ENCODE results near the gene AGA. TPM values are rescaled to one million over a fixed set of nuclear protein-coding genes. Genes with fewer than 3 reads are reported as not detected.

The AGA gene
- 28.5 TPM for polyA plus RNA-seq
- long read RNA-seq, donor 1, partial matches to known transcripts = 0 of 3 reads
- long read RNA-seq, donor 1, other reads (novel, unspliced or antisense) = 0 of 3 reads
- long read RNA-seq, donor 2, transcript AGA-201 (9 exons, 2,107 nt) = major isoform, 11 of 17 reads
- long read RNA-seq, donor 2, partial matches to known transcripts = 6 of 17 reads
- long read RNA-seq, donor 2, other reads (novel, unspliced or antisense) = 0 of 17 reads
- long read RNA-seq, donor 3, transcript AGA-201 (9 exons, 2,107 nt) = major isoform, 7 of 8 reads
- long read RNA-seq, donor 3, partial matches to known transcripts = 0 of 8 reads
- long read RNA-seq, donor 3, other reads (novel, unspliced or antisense) = 0 of 8 reads
- long read RNA-seq, donor 4 = 0 reads
- long read RNA-seq, donor 5, transcript AGA-201 (9 exons, 2,107 nt) = major isoform, 7 of 7 reads
- long read RNA-seq, donor 5, partial matches to known transcripts = 0 of 7 reads
- long read RNA-seq, donor 5, other reads (novel, unspliced or antisense) = 0 of 7 reads
- long read RNA-seq, donor 6, transcript AGA-201 (9 exons, 2,107 nt) = major isoform, 12 of 18 reads
- long read RNA-seq, donor 6, partial matches to known transcripts = 5 of 18 reads
- long read RNA-seq, donor 6, other reads (novel, unspliced or antisense) = 0 of 18 reads
- long read RNA-seq, donor 7, partial matches to known transcripts = 0 of 3 reads
- long read RNA-seq, donor 7, other reads (novel, unspliced or antisense) = 0 of 3 reads
- long read RNA-seq, donor 8, transcript AGA-201 (9 exons, 2,107 nt) = major isoform, 12 of 13 reads
- long read RNA-seq, donor 8, partial matches to known transcripts = 0 of 13 reads
- long read RNA-seq, donor 8, other reads (novel, unspliced or antisense) = 0 of 13 reads
- long read RNA-seq, donor 9, transcript AGA-201 (9 exons, 2,107 nt) = major isoform, 13 of 13 reads
- long read RNA-seq, donor 9, partial matches to known transcripts = 0 of 13 reads
- long read RNA-seq, donor 9, other reads (novel, unspliced or antisense) = 0 of 13 reads
- long read RNA-seq, donor 10, transcript AGA-201 (9 exons, 2,107 nt) = major isoform, 18 of 25 reads
- long read RNA-seq, donor 10, partial matches to known transcripts = 7 of 25 reads
- long read RNA-seq, donor 10, other reads (novel, unspliced or antisense) = 0 of 25 reads
- long read RNA-seq, donor 11, transcript AGA-201 (9 exons, 2,107 nt) = major isoform, 7 of 7 reads
- long read RNA-seq, donor 11, partial matches to known transcripts = 0 of 7 reads
- long read RNA-seq, donor 11, other reads (novel, unspliced or antisense) = 0 of 7 reads

- Histone ChIP-seq H3K4me1 (ENCODE audit: control insufficient read depth, insufficient read depth, low read length) (no peaks in the 10 kb centered on the region), H3K36me3 (ENCODE audit: control insufficient read depth, insufficient read depth, low read length) (peaks cover 3% of the 10 kb centered on the region), H3K27me3 (ENCODE audit: control insufficient read depth, insufficient read depth, low read length) (no peaks in the 10 kb centered on the region), H3K9me3 (ENCODE audit: control insufficient read depth, low read depth, low read length) (no peaks in the 10 kb centered on the region), H3K4me3 (ENCODE audit: low read length) (peak within 1 kb of the TSS; percentile 73), H3K27ac (ENCODE audit: low read length) (peak within 1 kb of the TSS; percentile 88)
- WGBS (ENCODE audit: insufficient coverage, low lambda C conversion rate) = 2% methylated on average over 6 of the region's 60 CpGs
- peak; percentile 95 to 97 for DNase-seq
Observed at GRCh38 chr4:177441803-177442622, at the start of gene AGA. Gene AGA (minus strand): TSS chr4:177442437. CDS start chr4:177442375, 62 bp downstream.

GRCh38 chr4:177492022-177492421 is 49.8 kb upstream of the AGA start:
- no peaks in the 10 kb centered on the region for H3K36me3 ChIP-seq (ENCODE audit: control insufficient read depth, insufficient read depth, low read length)
- no peaks in the 10 kb centered on the region for H3K27me3 ChIP-seq (ENCODE audit: control insufficient read depth, insufficient read depth, low read length)
- WGBS (ENCODE audit: insufficient coverage, low lambda C conversion rate) = 88% methylated on average over 4 of the region's 5 CpGs
- no peak for DNase-seq
- no peak overlapping the region for H3K27ac ChIP-seq (ENCODE audit: low read length)
- no peaks in the 10 kb centered on the region for H3K4me1 ChIP-seq (ENCODE audit: control insufficient read depth, insufficient read depth, low read length)
- H3K9me3 ChIP-seq (ENCODE audit: control insufficient read depth, low read depth, low read length) = peaks cover 2% of the 10 kb centered on the region
- H3K4me3 ChIP-seq (ENCODE audit: low read length) = no peak overlapping the region

GRCh38 chr4:177490769-177491168 is 48.5 kb upstream of the AGA start:
- 75% methylated on average over 2 of the region's 2 CpGs for WGBS (ENCODE audit: insufficient coverage, low lambda C conversion rate)
- no peaks in the 10 kb centered on the region for H3K4me1 ChIP-seq (ENCODE audit: control insufficient read depth, insufficient read depth, low read length)
- H3K9me3 ChIP-seq (ENCODE audit: control insufficient read depth, low read depth, low read length) = peaks cover 1% of the 10 kb centered on the region
- no peak overlapping the region for H3K4me3 ChIP-seq (ENCODE audit: low read length)
- no peak for DNase-seq
- no peaks in the 10 kb centered on the region for H3K36me3 ChIP-seq (ENCODE audit: control insufficient read depth, insufficient read depth, low read length)
- H3K27ac ChIP-seq (ENCODE audit: low read length) = no peak overlapping the region
- no peaks in the 10 kb centered on the region for H3K27me3 ChIP-seq (ENCODE audit: control insufficient read depth, insufficient read depth, low read length)

GRCh38 chr4:177489471-177490246 is 47.4 kb upstream of the AGA start:
- Histone ChIP-seq H3K4me1 (ENCODE audit: control insufficient read depth, insufficient read depth, low read length) (no peaks in the 10 kb centered on the region), H3K27ac (ENCODE audit: low read length) (no peak overlapping the region), H3K4me3 (ENCODE audit: low read length) (no peak overlapping the region), H3K9me3 (ENCODE audit: control insufficient read depth, low read depth, low read length) (no peaks in the 10 kb centered on the region), H3K36me3 (ENCODE audit: control insufficient read depth, insufficient read depth, low read length) (no peaks in the 10 kb centered on the region), H3K27me3 (ENCODE audit: control insufficient read depth, insufficient read depth, low read length) (no peaks in the 10 kb centered on the region)
- DNase-seq = no peak
- no CpG with 5 or more reads among the region's 1 CpG for WGBS (ENCODE audit: insufficient coverage, low lambda C conversion rate)

GRCh38 chr4:177487977-177488376 is 45.7 kb upstream of the AGA start:
- 100% methylated on average over 1 of the region's 1 CpG for WGBS (ENCODE audit: insufficient coverage, low lambda C conversion rate)

GRCh38 chr4:177485528-177485927 is 43.3 kb upstream of the AGA start:
- H3K9me3 ChIP-seq (ENCODE audit: control insufficient read depth, low read depth, low read length) = no peaks in the 10 kb centered on the region
- WGBS (ENCODE audit: insufficient coverage, low lambda C conversion rate) = 100% methylated on average over 1 of the region's 1 CpG
- H3K4me3 ChIP-seq (ENCODE audit: low read length) = no peak overlapping the region
- no peak for DNase-seq
- no peaks in the 10 kb centered on the region for H3K4me1 ChIP-seq (ENCODE audit: control insufficient read depth, insufficient read depth, low read length)
- H3K36me3 ChIP-seq (ENCODE audit: control insufficient read depth, insufficient read depth, low read length) = no peaks in the 10 kb centered on the region
- no peaks in the 10 kb centered on the region for H3K27me3 ChIP-seq (ENCODE audit: control insufficient read depth, insufficient read depth, low read length)
- no peak overlapping the region for H3K27ac ChIP-seq (ENCODE audit: low read length)

More at GRCh38 chr4:177487977-177488376, 45.7 kb upstream of the AGA start:
- no peak for DNase-seq
- no peak overlapping the region for H3K27ac ChIP-seq (ENCODE audit: low read length)
- no peaks in the 10 kb centered on the region for H3K4me1 ChIP-seq (ENCODE audit: control insufficient read depth, insufficient read depth, low read length)
- H3K36me3 ChIP-seq (ENCODE audit: control insufficient read depth, insufficient read depth, low read length) = no peaks in the 10 kb centered on the region
- no peaks in the 10 kb centered on the region for H3K27me3 ChIP-seq (ENCODE audit: control insufficient read depth, insufficient read depth, low read length)
- H3K9me3 ChIP-seq (ENCODE audit: control insufficient read depth, low read depth, low read length) = no peaks in the 10 kb centered on the region
- no peak overlapping the region for H3K4me3 ChIP-seq (ENCODE audit: low read length)

GRCh38 chr4:177484613-177485021 is 42.4 kb upstream of the AGA start:
- H3K27me3 ChIP-seq (ENCODE audit: control insufficient read depth, insufficient read depth, low read length) = no peaks in the 10 kb centered on the region
- no peak overlapping the region for H3K4me3 ChIP-seq (ENCODE audit: low read length)
- H3K27ac ChIP-seq (ENCODE audit: low read length) = no peak overlapping the region
- no peaks in the 10 kb centered on the region for H3K4me1 ChIP-seq (ENCODE audit: control insufficient read depth, insufficient read depth, low read length)
- no peak for DNase-seq
- no peaks in the 10 kb centered on the region for H3K9me3 ChIP-seq (ENCODE audit: control insufficient read depth, low read depth, low read length)
- WGBS (ENCODE audit: insufficient coverage, low lambda C conversion rate) = no CpG with 5 or more reads among the region's 1 CpG
- H3K36me3 ChIP-seq (ENCODE audit: control insufficient read depth, insufficient read depth, low read length) = no peaks in the 10 kb centered on the region

GRCh38 chr4:177483760-177484159 is 41.5 kb upstream of the AGA start:
- Histone ChIP-seq H3K36me3 (ENCODE audit: control insufficient read depth, insufficient read depth, low read length) (no peaks in the 10 kb centered on the region), H3K4me3 (ENCODE audit: low read length) (no peak overlapping the region), H3K27me3 (ENCODE audit: control insufficient read depth, insufficient read depth, low read length) (no peaks in the 10 kb centered on the region), H3K4me1 (ENCODE audit: control insufficient read depth, insufficient read depth, low read length) (no peaks in the 10 kb centered on the region), H3K27ac (ENCODE audit: low read length) (no peak overlapping the region), H3K9me3 (ENCODE audit: control insufficient read depth, low read depth, low read length) (no peaks in the 10 kb centered on the region)
- no CpG with 5 or more reads among the region's 3 CpGs for WGBS (ENCODE audit: insufficient coverage, low lambda C conversion rate)
- no peak for DNase-seq

- H3K9me3 ChIP-seq (ENCODE audit: control insufficient read depth, low read depth, low read length) = no peaks in the 10 kb centered on the region
- H3K4me3 ChIP-seq (ENCODE audit: low read length) = no peak overlapping the region
- H3K27ac ChIP-seq (ENCODE audit: low read length) = no peak overlapping the region
- WGBS (ENCODE audit: insufficient coverage, low lambda C conversion rate) = no CpG with 5 or more reads among the region's 1 CpG
- H3K27me3 ChIP-seq (ENCODE audit: control insufficient read depth, insufficient read depth, low read length) = no peaks in the 10 kb centered on the region
- no peaks in the 10 kb centered on the region for H3K36me3 ChIP-seq (ENCODE audit: control insufficient read depth, insufficient read depth, low read length)
- no peaks in the 10 kb centered on the region for H3K4me1 ChIP-seq (ENCODE audit: control insufficient read depth, insufficient read depth, low read length)
- DNase-seq = no peak
Observed at GRCh38 chr4:177483271-177483670, 41.0 kb upstream of the AGA start.

Data from large intestine (tissue), 12 donors.